Nucleus accumbens (tissue), 56 donors: ENCODE measurements around the gene PCDHGB4.
"Not testable (repeated sequence)": the region's sequence is repeated elsewhere in the genome, so short reads cannot be mapped to it uniquely, and the experiment has no call there.

Source experiments
- DNase-seq, 56 donors: peaks; one replicate each; lab custom pipeline; 2025; lab: John Stamatoyannopoulos, UW

Gene PCDHGB4

GRCh38 chr5:141387557-141388311 lies at the start of gene PCDHGB4:
Gene PCDHGB4 (plus strand): TSS chr5:141387698. CDS start chr5:141387885, 187 bp downstream.
- not testable (repeated sequence) for DNase-seq

- no peak for DNase-seq
Measured at GRCh38 chr5:141338538-141339306, 48.8 kb upstream of the PCDHGB4 start, which contains the start of gene PCDHGA2. Gene PCDHGA2 (plus strand): TSS chr5:141338760.

GRCh38 chr5:141340781-141341354 lies 46.6 kb upstream of the PCDHGB4 start:
- not testable (repeated sequence) for DNase-seq

GRCh38 chr5:141342773-141343172 lies 44.7 kb upstream of the PCDHGB4 start:
- no peak for DNase-seq

GRCh38 chr5:141343242-141343952 lies 44.1 kb upstream of the PCDHGB4 start, which contains the start of gene PCDHGA3:
Gene PCDHGA3 (plus strand): TSS chr5:141343829. CDS start chr5:141344034, 205 bp downstream.
- DNase-seq, result no peak

GRCh38 chr5:141343953-141344463 lies 43.5 kb upstream of the PCDHGB4 start:
- no peak for DNase-seq

GRCh38 chr5:141345327-141345726 lies 42.2 kb upstream of the PCDHGB4 start:
- no peak for DNase-seq

- DNase-seq, result not testable (repeated sequence)
Measured at GRCh38 chr5:141346017-141346416, 41.5 kb upstream of the PCDHGB4 start.

- DNase-seq, result peak in 3 of 56 donors; percentile 12 to 36 (median 13)
Measured at GRCh38 chr5:141349917-141350619, 37.4 kb upstream of the PCDHGB4 start, which contains the start of gene PCDHGB1. Gene PCDHGB1 (plus strand): TSS chr5:141350099. CDS start chr5:141350261, 162 bp downstream.

- no peak for DNase-seq
Measured at GRCh38 chr5:141351591-141351990, 35.9 kb upstream of the PCDHGB4 start.

GRCh38 chr5:141354900-141355469 lies 32.5 kb upstream of the PCDHGB4 start, which contains the start of gene PCDHGA4:
Gene PCDHGA4 (plus strand): TSS chr5:141355021. CDS start chr5:141355108, 87 bp downstream.
- no peak for DNase-seq

- no peak for DNase-seq
Measured at GRCh38 chr5:141355641-141356040, 31.9 kb upstream of the PCDHGB4 start.

- no peak for DNase-seq
Measured at GRCh38 chr5:141356133-141356532, 31.4 kb upstream of the PCDHGB4 start.

- no peak for DNase-seq
Measured at GRCh38 chr5:141356950-141357349, 30.5 kb upstream of the PCDHGB4 start.

GRCh38 chr5:141359790-141360426 lies 27.6 kb upstream of the PCDHGB4 start, which contains the start of gene PCDHGB2:
Gene PCDHGB2 (plus strand): TSS chr5:141359994. CDS start chr5:141360136, 142 bp downstream.
- peak in 1 of 56 donors; percentile 5 for DNase-seq

GRCh38 chr5:141360685-141361084 lies 26.8 kb upstream of the PCDHGB4 start:
- no peak for DNase-seq

- DNase-seq, result no peak
Measured at GRCh38 chr5:141362719-141363118, 24.8 kb upstream of the PCDHGB4 start.

- no peak for DNase-seq
Measured at GRCh38 chr5:141363952-141364660, 23.4 kb upstream of the PCDHGB4 start, which contains the start of gene PCDHGA5. Gene PCDHGA5 (plus strand): TSS chr5:141364162. CDS start chr5:141364331, 169 bp downstream.
